Measurements from ENCODE around the gene SMAD7.

SMAD7 gene

GRCh38 chr18:48893608-48894600 lies 56.9 kb downstream of the SMAD7 start:
- no peak for DNase-seq (ENCODE audit: low read depth)

DNA sequence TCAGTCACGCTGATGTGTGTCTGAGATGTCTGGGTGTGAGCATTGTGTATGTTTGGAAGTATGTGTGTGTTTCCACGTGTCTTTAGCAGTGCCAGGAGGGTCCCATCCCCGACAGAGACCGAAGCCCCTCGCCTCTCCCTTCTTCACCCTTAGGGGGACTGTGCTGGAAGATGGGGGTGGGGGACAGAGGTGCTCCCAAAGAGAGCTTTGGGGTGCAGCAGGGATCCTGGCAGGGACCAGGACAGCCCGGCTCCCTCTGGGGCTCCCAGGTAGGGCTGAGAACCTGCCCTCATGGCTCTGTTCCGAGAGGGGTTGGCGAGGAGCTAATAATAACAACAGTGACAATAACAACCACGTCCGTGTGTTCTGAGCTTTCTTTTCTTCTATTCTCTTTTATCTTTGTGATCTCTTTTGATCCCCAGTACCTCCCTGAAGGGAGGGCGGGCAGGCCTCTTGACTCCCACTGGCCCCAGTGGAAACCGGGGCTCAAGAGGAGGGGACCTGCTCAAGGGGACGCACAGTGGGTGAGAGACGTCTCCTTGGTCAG lies 57.6 kb downstream of the SMAD7 start:
- no peak for DNase-seq (ENCODE audit: low read depth)

- no peak for DNase-seq (ENCODE audit: low read depth)
These were observed 58.5 kb downstream of the SMAD7 start for GRCh38 chr18:48892146-48892855.

DNA sequence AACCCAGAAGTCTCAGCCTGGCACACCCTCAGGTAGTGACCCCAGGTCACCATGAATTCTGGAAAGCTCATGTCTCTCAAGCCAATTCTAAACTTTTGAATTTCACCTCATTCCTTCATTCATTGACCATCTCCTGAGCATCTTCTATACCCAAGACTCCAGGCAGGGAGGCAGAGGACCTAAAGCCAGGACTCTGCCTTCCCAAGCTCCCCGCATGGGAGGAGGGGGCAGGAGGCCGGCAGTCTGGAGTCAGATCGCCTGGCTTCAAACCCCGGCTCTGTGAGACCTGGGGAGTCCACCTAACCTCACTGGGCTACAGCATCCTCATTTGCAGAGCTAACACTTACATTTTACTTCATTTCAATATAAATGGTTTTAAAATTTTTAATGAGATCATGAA lies 59.0 kb downstream of the SMAD7 start:
- DNase-seq (ENCODE audit: low read depth) = no peak

DNA sequence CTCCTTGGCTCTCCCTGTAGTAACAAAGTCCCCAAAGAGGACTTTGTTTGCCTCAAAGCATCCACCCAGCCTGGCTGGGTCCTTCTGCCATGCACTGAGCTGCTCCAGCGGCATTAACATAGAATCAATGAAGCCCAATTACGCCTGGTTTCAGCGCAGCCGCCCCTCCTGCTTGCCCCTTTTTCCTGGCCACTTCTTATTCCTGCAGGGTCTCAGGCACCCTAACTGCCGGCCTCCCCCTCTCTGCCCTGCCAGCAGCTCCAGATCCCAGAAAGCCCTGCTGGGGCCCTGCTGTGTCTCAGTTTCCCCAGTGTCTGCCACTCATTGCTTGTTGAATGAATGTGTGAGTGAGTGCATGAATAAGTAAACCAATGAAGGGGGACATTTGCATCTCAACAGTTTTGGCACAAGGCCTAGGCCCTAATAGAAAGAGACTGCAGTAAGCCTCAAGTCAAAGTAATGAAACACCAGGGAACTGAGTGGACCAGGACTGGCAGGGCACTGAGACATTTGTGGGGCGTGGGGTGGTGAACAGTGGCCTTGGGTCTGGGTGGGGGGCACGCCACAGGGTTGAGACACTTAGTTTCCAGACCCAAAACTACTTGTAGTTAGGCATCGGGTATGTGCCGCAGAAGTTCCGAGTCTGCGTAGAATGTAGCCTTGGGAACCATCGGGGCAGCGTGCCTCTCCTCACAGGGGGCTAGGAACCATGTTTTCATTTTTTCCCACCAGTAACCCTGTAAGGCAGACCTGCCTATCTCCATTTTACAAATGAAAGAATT lies 60.6 kb downstream of the SMAD7 start:
- DNase-seq (ENCODE audit: low read depth) = no peak

GRCh38 chr18:48889115-48889941 lies 61.4 kb downstream of the SMAD7 start:
- DNase-seq (ENCODE audit: low read depth) = no peak

GRCh38 chr18:48888773-48889080 lies 62.0 kb downstream of the SMAD7 start:
- no peak for DNase-seq (ENCODE audit: low read depth)

DNA sequence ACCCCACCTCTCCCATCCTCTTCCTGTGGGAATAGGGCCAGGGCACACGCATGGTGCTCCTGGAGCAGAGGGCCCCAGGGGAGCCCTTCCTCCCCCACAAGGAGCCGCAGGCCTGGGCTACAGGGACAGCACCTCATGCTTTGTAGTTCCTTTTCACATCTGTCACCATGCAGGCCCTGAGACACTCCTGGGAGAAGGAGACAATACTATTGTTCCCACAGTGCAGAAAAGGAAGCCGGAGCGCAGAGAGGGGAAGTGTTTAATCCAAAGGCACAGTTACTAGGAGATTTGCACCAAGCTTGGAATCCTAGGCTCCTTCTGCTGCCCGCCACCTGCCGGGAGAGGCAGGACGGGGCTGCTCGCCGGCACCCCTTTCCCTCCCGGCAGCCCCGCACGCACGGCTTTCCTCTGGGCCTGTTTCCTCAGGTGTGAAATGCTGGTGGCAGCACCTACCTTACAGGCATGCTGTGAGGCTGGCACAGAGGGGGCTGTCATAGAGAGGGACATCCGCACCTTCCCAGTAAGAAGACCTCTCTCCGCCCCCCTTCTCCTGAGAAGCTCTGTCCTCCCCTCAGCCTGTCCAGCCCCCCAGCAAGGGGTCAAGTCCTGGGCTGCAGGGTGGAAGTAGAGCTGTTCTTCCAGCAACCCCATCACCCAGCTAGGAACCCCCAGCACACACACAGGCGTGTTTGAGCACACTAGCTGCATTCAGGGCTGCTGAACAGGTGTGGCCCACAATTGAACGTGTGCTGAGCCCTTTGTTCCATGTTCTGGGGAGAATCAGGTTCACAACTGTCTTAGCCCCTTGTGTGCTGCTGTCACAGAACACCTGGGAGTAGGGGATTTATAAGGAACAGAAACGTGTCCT lies 62.6 kb downstream of the SMAD7 start:
- no peak for DNase-seq (ENCODE audit: low read depth)

- DNase-seq (ENCODE audit: low read depth) = no peak
These were observed 63.4 kb downstream of the SMAD7 start for GRCh38 chr18:48887294-48887904.

DNA sequence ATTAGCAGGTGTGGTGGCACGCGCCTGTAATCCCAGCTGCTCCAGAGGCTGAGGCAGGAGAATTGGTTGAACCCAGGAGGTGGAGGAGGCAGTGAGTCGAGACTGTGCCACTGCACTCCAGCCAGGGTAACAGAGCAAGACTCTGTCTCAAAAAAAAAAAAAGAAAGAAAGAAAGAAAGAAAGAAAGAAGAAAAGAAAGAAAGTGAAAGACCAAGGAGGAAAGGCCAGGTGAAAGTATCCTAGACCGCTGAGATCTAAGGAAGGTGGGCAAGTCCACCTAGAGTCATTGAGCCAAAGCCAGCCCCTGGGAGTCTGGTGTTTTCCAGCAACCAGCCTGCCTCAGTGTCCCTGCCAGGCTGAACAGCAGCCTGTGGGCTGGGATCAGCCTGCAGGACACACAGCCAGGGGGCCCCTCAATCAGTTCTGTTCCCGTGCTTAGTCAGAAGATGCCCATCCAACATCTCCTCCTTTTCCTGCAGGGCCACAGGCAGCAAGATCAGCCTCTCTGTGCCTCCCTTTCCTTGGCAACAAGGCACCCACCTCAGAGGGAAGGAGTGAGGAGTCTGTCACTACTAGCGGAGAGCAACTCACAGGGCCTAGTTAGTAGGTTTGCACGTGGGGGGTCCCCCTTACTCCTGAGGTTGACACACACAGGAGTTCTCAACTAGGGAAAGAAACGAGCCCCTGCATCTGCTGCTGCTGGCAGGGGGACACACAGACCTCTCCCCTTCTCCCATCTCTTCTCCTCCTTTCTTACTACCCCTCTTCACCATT lies 64.1 kb downstream of the SMAD7 start:
- no peak for DNase-seq (ENCODE audit: low read depth)

DNA sequence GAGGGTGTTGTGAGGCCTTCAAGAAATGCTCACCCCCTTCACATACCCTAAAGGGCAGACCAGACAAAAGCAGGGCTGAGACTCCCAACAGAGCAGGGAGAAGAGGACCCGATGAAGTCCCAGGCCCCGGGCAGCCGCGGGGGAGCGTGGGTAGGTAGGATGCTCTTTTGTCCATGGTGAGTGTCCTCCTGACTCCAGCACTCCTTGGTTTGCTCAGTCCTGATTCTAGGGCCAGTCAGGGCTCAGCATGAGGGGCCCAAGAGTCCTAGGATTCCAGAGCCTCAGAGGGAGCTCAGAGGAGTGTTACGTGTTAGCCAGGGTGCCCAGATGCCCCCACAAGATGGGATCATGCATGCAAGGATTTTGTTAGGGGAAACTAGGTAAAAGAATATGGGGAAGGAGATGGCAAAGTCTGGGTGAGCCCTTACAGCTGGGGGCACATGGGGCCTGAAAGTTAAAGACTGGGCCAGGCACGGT lies 64.8 kb downstream of the SMAD7 start:
- no peak for DNase-seq (ENCODE audit: low read depth)

DNA sequence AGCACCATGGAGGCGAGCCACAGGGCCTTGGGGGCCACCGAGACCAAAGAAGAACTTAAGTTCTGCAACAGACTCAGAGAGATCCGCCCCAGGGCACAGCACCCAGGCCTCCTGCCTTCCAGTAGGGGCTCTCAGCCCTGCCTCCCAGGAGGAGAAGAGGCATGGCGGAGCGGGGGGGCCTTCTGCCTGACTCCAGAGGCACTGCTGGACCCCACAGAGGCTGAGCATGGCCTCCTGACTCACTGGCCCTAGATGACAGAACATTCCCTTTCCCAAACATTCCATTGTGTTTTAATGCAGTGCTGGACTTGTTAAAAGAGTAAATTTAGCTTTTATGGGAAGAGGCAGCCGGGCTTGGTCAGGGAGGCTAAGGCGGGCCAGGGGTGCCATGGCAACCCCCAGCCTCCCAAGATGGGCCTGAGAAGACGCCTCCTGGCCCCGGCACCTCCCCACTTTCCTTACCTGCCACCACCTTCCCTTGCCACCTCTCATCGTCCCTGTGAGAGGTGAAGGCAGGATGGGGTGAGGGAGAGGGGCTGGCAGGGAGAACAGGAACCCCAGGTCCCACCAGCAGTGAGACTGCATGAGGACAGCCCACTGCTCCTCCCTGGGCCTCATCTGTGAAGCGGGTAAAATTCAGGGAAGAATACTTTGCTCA lies 65.4 kb downstream of the SMAD7 start:
- no peak for DNase-seq (ENCODE audit: low read depth)

DNA sequence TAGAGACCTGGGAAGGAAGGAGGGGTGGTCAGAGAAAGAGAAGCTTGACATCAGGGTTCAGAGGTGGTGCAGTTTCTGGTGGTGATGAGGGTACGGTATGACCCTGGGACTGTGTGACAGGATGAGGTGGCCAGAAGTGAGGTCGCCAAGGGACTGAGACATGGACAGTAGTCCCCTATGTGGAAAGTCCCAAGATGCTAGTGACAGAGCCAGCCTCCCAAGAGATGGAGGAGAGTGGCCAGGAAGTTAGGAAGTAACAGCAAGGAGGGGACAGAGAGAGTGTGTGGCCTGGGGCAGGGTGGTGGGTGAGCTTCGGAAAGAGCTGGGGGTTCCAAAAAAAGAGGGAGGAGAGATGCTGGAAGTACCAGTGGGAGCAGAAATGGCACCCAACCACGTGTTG lies 66.0 kb downstream of the SMAD7 start:
- DNase-seq (ENCODE audit: low read depth) = no peak

DNA sequence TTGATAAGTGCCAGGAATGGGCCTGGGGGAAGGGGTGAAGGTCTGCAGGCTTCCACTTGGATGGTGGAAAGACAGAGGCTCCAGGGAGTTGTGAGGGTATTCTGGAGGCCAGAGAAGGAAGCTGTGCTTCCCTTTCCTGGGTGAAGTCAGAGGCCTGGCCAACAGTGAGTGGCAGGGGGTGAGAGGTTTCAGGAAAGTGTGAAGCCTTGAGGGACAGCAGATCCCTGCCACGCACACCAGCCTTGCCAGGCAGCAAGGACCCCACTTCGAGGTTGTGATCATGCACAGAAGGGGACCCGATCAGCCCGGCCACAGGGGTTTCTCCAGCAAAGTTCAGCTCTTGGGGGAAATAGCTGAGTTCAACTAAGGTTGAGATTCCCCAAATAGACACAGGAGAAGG lies 66.5 kb downstream of the SMAD7 start:
- DNase-seq (ENCODE audit: low read depth) = no peak

DNA sequence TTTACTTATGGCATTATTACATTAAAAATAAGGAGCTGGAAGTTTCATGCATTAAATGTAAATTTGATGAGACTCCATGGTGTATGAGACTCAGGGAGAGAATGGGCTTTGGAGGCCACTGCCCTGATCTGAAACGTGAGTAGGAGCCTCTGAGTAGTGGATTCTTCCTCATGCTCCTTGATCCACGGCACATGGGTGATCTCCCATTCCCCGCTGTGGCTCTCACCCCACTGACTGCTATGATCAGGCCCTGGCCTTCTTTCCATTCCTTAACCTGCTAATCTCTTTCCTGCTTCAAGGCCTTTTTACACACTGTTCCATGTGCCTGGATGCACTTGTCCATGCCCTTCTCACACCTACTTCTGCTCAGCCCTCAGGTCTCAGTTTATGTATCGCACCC lies 68.4 kb downstream of the SMAD7 start:
- no peak for DNase-seq (ENCODE audit: low read depth)

GRCh38 chr18:48880931-48881330 lies 69.8 kb downstream of the SMAD7 start:
- no peak for DNase-seq (ENCODE audit: low read depth)

DNA sequence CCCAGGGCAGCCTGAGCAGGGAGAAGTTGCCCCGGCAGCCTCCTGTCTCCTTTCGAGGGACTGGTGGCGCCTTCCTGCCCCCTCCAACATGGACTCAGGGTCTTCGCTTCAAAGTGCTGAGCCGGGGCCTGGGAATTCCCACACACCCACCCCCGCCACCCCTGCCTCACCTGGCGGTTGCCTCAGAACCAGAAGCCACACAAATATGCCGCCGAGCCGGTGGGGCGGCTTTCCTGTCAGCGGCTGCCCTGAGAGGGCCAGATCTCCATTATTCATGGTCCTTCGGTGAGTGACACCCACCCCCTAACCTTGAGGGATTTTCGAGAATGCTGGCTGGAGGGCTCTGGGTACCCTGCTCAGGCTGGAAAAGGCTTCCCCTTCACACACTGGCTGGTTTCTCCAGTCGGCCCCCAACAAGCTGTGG lies 71.7 kb downstream of the SMAD7 start:
- DNase-seq (ENCODE audit: low read depth) = no peak

GRCh38 chr18:48878471-48878870 lies 72.3 kb downstream of the SMAD7 start:
- no peak for DNase-seq (ENCODE audit: low read depth)

GRCh38 chr18:48877941-48878340 lies 72.8 kb downstream of the SMAD7 start:
- no peak for DNase-seq (ENCODE audit: low read depth)
